K562 (cell line): ENCODE measurements around the gene RABL3. TPM values are rescaled to one million over a fixed set of nuclear protein-coding genes. Genes with fewer than 3 reads are reported as not detected.

Experiments used
- DDX20 ChIP-seq: fragments of 450-650 bp; IDR thresholded peaks from 2 replicates; pipeline ENCODE4 v1.6.1; 2016; ENCODE audit warnings: missing genetic modification characterization, low read depth, mild to moderate bottlenecking, missing compliant biosample characterization, moderate library complexity
- HDAC6 ChIP-seq: IDR thresholded peaks from 2 replicates; pipeline ENCODE4 v1.6.1; 2012; ENCODE audit warnings: low read depth, mild to moderate bottlenecking, control low read depth, inconsistent platforms, low read length, moderate library complexity
- HDGF ChIP-seq: fragments of 450-650 bp; IDR thresholded peaks from 2 replicates; pipeline ENCODE4 v1.6.1; 2016
- HNRNPK ChIP-seq: fragments of 200-400 bp; formaldehyde crosslinking; IDR thresholded peaks from one replicate; pipeline ENCODE4 v1.6.1; 2018; ENCODE audit warnings: mild to moderate bottlenecking, low read depth, low read length; ENCODE audit not compliant: poor library complexity, severe bottlenecking
- JUND ChIP-seq, 2 experiments: IDR thresholded peaks; 2 replicates in 1 of 2; 3 replicates in 1 of 2; pipeline ENCODE4 v1.6.1; 2011; ENCODE audit warnings: borderline replicate concordance in 2 of 2, low read depth in 2 of 2, low read length in 2 of 2, improper control_type of control experiment in 1 of 2, missing biosample characterization in 1 of 2, missing genetic modification characterization in 1 of 2, missing genetic modification reagents in 1 of 2
- POLR3G ChIP-seq: IDR thresholded peaks from 2 replicates; pipeline ENCODE4 v1.6.1; 2011; ENCODE audit not compliant: insufficient read length, insufficient replicate concordance; ENCODE audit errors: extremely low read depth
- STAT5A ChIP-seq: IDR thresholded peaks from 2 replicates; pipeline ENCODE4 v1.6.1; 2012; ENCODE audit warnings: low read length, inconsistent platforms, borderline replicate concordance
- YBX1 ChIP-seq: fragments of 450-650 bp; IDR thresholded peaks from 2 replicates; pipeline ENCODE4 v1.7.1; 2016; ENCODE audit warnings: mild to moderate bottlenecking
- ZBTB17 ChIP-seq: fragments of 450-650 bp; formaldehyde crosslinking; IDR thresholded peaks from 2 replicates; pipeline ENCODE4 v1.4.0; 2020; ENCODE audit warnings: mild to moderate bottlenecking
- ZNF24 ChIP-seq: fragments of 450-650 bp; IDR thresholded peaks from 2 replicates; pipeline ENCODE4 v1.6.1; 2016
- ZNF311 ChIP-seq: fragments of 250-450 bp; sonication (Bioruptor Pico); IDR thresholded peaks from 2 replicates; pipeline ENCODE4 v1.4.0; 2020; ENCODE audit warnings: mild to moderate bottlenecking, moderate library complexity
- ZNF551 ChIP-seq: fragments of 250-450 bp; sonication (Bioruptor Pico); IDR thresholded peaks from 2 replicates; pipeline ENCODE4 v1.5.0; 2021; ENCODE audit warnings: mild to moderate bottlenecking, moderate library complexity
- ZZZ3 ChIP-seq: fragments of 450-650 bp; IDR thresholded peaks from 2 replicates; pipeline ENCODE4 v1.6.1; 2016; ENCODE audit warnings: antibody characterized with exemption, mild to moderate bottlenecking, moderate library complexity
- polyA plus RNA-seq, 8 experiments: library from polyadenylated mRNA; depleted of rRNA in 4 of 8; stranded (reverse) in 5 of 8; unstranded in 3 of 8; fragments of >200 nt; fragmentation: Nextera tagmentation in 2 of 8; fragmentation: Illumina TruSeq in 1 of 8; extraction: Ambion mirVana in 2 of 8; extraction: Trizol in 1 of 8; gene quantifications; 2 replicates each; pipeline versions ENCODE4 v1.2.1 to v1.2.3, GENCODE V29; 2011 to 2014; ENCODE audit warnings: inconsistent platforms in 1 of 8, missing spikeins in 1 of 8
- total RNA-seq, 7 experiments: library from RNA; depleted of rRNA in 6 of 7; stranded (reverse); fragments of >200 nt in 6 of 7; fragmentation: Illumina TruSeq in 2 of 7; extraction: Trizol in 2 of 7; gene quantifications; 2 replicates each; pipeline versions ENCODE4 v1.2.1 to v1.2.3, GENCODE V29; 2011 to 2021; ENCODE audit warnings: low replicate concordance in 1 of 7
- TF ChIP-seq, protein P1 (sequence below): fragments of 450-650 bp; IDR thresholded peaks from 2 replicates; pipeline ENCODE4 v1.6.1; 2016; ENCODE audit warnings: low read depth
- TF ChIP-seq, protein P2 (sequence below), 2 experiments: fragments of 450-650 bp in 1 of 2; sonication (generic) in 1 of 2; formaldehyde crosslinking in 1 of 2; IDR thresholded peaks in 1 of 2; conservative IDR thresholded peaks in 1 of 2; 2 replicates each; pipeline versions ENCODE4 v1.6.1 to v1.8.1; 2016 to 2023; ENCODE audit warnings: mild to moderate bottlenecking in 2 of 2, moderate library complexity in 2 of 2, inconsistent platforms in 1 of 2, missing genetic modification reagents in 1 of 2
- TF ChIP-seq, protein P3 (sequence below), 3 experiments: IDR thresholded peaks in 2 of 3; conservative IDR thresholded peaks in 1 of 3; 2 replicates each; pipeline ENCODE4 v1.5.1; 2011 to 2012; ENCODE audit warnings: low read length in 3 of 3, mild to moderate bottlenecking in 3 of 3, control low read depth in 2 of 3, improper control_type of control experiment in 1 of 3, inconsistent platforms in 1 of 3, low read depth in 1 of 3, mixed read lengths in 1 of 3, moderate library complexity in 1 of 3; ENCODE audit not compliant: insufficient read depth in 2 of 3
- TF ChIP-seq, protein P4 (sequence below): fragments of 250-450 bp; sonication (Bioruptor Pico); IDR thresholded peaks from 2 replicates; pipeline ENCODE4 v1.9.0; 2021; ENCODE audit warnings: mild to moderate bottlenecking

The RABL3 gene
- total and polyA plus RNA-seq, 9 of the 15 experiments (the other 6 are each of a cell fraction or from before 2014, with no cell fraction given): 6.5 to 30.7 (median 12.3) TPM

DNA sequence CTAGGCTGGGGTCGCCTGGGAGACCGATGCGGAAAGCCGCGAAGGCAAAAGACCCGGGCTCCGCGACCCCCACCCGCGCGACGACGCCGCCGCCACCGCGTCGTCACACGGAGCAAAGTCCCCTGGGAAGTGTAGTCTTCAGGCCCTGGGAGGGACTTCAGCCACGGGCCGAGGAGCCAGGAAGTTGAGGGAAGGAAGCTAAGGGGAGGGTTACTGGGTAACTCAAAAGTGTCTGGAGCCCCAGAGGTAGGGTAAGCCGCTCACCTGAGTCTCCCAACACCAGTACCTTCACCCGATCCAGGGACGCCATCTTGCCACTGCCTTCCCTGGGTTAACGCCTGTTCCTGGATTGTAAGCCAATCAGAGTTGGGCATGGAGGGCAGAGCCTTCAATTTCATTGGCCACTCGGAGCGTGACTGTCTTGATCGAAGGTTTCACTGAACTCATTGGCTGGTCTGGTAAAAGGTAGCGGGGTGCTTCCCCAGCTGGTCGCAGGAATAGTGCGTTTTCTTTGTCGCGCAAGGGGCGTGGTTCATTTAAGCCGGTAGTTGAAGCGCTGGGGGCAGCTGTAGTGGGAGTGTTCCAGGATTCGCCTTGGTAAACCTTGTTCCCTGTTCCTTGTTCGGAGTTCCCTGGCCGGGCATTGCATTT, at the start of gene RABL3, which contains the start of gene GTF2E1 (continued):
- TF ChIP-seq ZBTB17 (no peak), ZNF551 (CRISPR knock-in tag) (no peak), YBX1 (no peak), DDX20 (tag) (no peak), HDAC6 (no peak), POLR3G (no peak), ZNF24 (no peak), HDGF (no peak), ZZZ3 (no peak), HNRNPK (no peak), STAT5A (no peak), JUND (IDR thresholded peaks at IDR 0.05; ENCODE audit: borderline replicate concordance, low read depth, low read length) (peak; percentile 34; the same call in 1 of the 2 replicates), JUND (tag; IDR thresholded peaks at IDR 0.05; ENCODE audit: borderline replicate concordance, low read depth, low read length) (no peak), ZNF311 (no peak)
- TF ChIP-seq, protein P1, sequence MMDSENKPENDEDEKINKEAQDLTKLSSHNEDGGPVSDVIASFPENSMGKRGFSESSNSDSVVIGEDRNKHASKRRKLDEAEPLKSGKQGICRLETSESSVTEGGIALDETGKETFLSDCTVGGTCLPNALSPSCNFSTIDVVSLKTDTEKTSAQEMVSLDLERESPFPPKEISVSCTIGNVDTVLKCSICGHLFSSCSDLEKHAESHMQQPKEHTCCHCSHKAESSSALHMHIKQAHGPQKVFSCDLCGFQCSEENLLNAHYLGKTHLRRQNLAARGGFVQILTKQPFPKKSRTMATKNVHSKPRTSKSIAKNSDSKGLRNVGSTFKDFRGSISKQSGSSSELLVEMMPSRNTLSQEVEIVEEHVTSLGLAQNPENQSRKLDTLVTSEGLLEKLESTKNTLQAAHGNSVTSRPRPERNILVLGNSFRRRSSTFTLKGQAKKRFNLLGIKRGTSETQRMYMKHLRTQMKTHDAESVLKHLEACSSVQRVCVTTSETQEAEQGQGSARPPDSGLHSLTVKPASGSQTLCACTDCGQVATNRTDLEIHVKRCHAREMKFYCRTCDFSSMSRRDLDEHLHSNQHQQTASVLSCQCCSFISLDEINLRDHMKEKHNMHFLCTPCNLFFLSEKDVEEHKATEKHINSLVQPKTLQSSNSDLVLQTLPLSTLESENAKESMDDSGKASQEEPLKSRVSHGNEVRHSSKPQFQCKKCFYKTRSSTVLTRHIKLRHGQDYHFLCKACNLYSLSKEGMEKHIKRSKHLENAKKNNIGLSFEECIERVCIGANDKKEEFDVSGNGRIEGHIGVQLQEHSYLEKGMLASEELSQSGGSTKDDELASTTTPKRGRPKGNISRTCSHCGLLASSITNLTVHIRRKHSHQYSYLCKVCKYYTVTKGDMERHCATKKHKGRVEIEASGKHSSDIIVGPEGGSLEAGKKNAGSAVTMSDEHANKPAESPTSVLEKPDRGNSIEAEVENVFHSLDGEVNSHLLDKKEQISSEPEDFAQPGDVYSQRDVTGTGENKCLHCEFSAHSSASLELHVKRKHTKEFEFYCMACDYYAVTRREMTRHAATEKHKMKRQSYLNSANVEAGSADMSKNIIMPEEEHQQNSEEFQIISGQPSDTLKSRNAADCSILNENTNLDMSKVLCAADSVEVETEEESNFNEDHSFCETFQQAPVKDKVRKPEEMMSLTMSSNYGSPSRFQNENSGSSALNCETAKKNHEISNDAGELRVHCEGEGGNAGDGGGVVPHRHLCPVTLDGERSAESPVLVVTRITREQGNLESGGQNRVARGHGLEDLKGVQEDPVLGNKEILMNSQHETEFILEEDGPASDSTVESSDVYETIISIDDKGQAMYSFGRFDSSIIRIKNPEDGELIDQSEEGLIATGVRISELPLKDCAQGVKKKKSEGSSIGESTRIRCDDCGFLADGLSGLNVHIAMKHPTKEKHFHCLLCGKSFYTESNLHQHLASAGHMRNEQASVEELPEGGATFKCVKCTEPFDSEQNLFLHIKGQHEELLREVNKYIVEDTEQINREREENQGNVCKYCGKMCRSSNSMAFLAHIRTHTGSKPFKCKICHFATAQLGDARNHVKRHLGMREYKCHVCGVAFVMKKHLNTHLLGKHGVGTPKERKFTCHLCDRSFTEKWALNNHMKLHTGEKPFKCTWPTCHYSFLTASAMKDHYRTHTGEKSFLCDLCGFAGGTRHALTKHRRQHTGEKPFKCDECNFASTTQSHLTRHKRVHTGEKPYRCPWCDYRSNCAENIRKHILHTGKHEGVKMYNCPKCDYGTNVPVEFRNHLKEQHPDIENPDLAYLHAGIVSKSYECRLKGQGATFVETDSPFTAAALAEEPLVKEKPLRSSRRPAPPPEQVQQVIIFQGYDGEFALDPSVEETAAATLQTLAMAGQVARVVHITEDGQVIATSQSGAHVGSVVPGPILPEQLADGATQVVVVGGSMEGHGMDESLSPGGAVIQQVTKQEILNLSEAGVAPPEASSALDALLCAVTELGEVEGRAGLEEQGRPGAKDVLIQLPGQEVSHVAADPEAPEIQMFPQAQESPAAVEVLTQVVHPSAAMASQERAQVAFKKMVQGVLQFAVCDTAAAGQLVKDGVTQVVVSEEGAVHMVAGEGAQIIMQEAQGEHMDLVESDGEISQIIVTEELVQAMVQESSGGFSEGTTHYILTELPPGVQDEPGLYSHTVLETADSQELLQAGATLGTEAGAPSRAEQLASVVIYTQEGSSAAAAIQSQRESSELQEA: no peak
- TF ChIP-seq, protein P2, sequence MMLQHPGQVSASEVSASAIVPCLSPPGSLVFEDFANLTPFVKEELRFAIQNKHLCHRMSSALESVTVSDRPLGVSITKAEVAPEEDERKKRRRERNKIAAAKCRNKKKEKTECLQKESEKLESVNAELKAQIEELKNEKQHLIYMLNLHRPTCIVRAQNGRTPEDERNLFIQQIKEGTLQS (IDR thresholded peaks at IDR 0.05): no peak
- TF ChIP-seq, protein P2 (CRISPR knock-in tag; conservative IDR thresholded peaks at IDR 0.05): no peak
- TF ChIP-seq, protein P3, sequence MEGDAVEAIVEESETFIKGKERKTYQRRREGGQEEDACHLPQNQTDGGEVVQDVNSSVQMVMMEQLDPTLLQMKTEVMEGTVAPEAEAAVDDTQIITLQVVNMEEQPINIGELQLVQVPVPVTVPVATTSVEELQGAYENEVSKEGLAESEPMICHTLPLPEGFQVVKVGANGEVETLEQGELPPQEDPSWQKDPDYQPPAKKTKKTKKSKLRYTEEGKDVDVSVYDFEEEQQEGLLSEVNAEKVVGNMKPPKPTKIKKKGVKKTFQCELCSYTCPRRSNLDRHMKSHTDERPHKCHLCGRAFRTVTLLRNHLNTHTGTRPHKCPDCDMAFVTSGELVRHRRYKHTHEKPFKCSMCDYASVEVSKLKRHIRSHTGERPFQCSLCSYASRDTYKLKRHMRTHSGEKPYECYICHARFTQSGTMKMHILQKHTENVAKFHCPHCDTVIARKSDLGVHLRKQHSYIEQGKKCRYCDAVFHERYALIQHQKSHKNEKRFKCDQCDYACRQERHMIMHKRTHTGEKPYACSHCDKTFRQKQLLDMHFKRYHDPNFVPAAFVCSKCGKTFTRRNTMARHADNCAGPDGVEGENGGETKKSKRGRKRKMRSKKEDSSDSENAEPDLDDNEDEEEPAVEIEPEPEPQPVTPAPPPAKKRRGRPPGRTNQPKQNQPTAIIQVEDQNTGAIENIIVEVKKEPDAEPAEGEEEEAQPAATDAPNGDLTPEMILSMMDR (IDR thresholded peaks at IDR 0.05 in 2 of 3, conservative IDR thresholded peaks at IDR 0.05 in 1 of 3; ENCODE audit: insufficient read depth in 2 of 3, low read depth in 1 of 3, low read length in 3 of 3): no peak
- TF ChIP-seq, protein P4, sequence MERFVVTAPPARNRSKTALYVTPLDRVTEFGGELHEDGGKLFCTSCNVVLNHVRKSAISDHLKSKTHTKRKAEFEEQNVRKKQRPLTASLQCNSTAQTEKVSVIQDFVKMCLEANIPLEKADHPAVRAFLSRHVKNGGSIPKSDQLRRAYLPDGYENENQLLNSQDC (CRISPR knock-in tag): no peak
